Skeletal muscle satellite cell (primary cell): ENCODE results near the gene TSHZ2.

Experiments
- H3K27me3 ChIP-seq: 2 replicates; pipeline ENCODE4 v1.7.0; 2013; ENCODE audit warnings: low read length; ENCODE audit not compliant: control insufficient read depth, insufficient read depth
- H3K36me3 ChIP-seq: 2 replicates; pipeline ENCODE4 v1.7.0; 2013; ENCODE audit warnings: mild to moderate bottlenecking, control low read depth, low read length; ENCODE audit not compliant: insufficient read depth
- H3K4me1 ChIP-seq: 2 replicates; pipeline ENCODE4 v1.7.0; 2013; ENCODE audit warnings: low read length; ENCODE audit not compliant: control insufficient read depth, insufficient read depth
- H3K4me2 ChIP-seq: 2 replicates; pipeline ENCODE4 v1.7.0; 2013; ENCODE audit warnings: mild to moderate bottlenecking, low read length
- H3K4me3 ChIP-seq: 2 replicates; pipeline ENCODE4 v1.7.0; 2013; ENCODE audit warnings: low read length
- H3K9ac ChIP-seq: 2 replicates; pipeline ENCODE4 v1.7.0; 2013; ENCODE audit warnings: mild to moderate bottlenecking, low read depth, low read length, moderate library complexity
- H3K9me3 ChIP-seq: replicated peaks from 2 replicates; pipeline ENCODE4 v1.7.0; 2013; ENCODE audit warnings: mild to moderate bottlenecking, control low read depth, low read length

The TSHZ2 gene

DNA sequence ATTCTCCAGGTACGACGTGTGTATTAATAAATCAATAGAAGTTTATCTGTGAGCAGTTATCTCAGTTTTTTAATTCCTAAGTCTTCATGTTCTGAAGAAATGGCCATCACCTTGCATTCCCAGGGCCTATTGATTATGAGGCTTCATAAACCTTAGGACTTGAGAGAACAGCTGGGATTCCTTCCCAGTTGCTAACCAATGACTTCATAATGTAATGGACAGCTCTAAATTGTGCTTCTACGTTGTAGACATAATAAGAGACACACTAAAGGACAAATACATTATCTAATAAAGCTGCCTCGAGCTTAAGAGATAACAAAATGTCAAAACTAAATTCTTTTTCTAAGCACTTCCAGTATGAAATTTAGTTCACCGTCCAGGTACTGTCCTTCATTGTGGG, 30.6 kb downstream of the TSHZ2 start:
- no peak overlapping the region for H3K9ac ChIP-seq
- H3K4me3 ChIP-seq, result no peak overlapping the region
- H3K27me3 ChIP-seq, result no peaks in the 10 kb centered on the region
- H3K36me3 ChIP-seq, result no peaks in the 10 kb centered on the region
- H3K4me1 ChIP-seq, result no peaks in the 10 kb centered on the region
- no peaks in the 10 kb centered on the region for H3K9me3 ChIP-seq
- H3K4me2 ChIP-seq, result no peak overlapping the region

- Histone ChIP-seq H3K4me2 (no peak overlapping the region), H3K4me3 (no peak overlapping the region), H3K4me1 (no peaks in the 10 kb centered on the region), H3K27me3 (no peaks in the 10 kb centered on the region), H3K9me3 (no peaks in the 10 kb centered on the region), H3K36me3 (no peaks in the 10 kb centered on the region), H3K9ac (no peak overlapping the region)
Measured at GRCh38 chr20:53003420-53004154, 31.4 kb downstream of the TSHZ2 start.

DNA sequence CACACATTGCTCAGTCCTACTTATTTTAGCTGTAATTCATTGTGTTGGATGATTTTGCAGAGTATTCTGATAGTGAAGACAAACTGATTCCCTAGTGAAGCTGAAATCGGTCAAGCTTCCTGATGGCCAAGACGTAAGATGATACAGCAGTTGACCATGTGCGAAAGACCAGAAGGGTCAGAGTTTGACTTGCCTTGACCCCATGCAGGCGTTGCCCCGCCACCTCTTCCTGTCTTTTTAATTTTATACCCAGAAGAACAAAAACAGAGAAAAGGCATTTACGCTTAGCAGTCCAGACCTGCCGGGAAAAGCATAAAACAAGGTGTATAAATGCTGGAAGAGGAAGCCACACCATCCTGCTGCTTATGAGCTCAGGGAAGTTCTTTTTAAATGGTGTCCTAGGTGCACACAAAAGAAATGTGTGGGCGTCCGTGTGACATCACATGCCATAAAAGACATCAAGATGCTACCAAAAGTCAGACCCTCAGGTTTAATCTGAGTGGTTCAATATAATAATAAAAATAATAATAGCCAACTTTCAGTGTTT, 32.2 kb downstream of the TSHZ2 start:
- Histone ChIP-seq H3K36me3 (no peaks in the 10 kb centered on the region), H3K9me3 (no peaks in the 10 kb centered on the region), H3K4me2 (no peak overlapping the region), H3K4me3 (no peak overlapping the region), H3K9ac (no peak overlapping the region), H3K4me1 (no peaks in the 10 kb centered on the region), H3K27me3 (no peaks in the 10 kb centered on the region)

GRCh38 chr20:53009979-53010735, 38.0 kb downstream of the TSHZ2 start:
- H3K4me2 ChIP-seq, result no peak overlapping the region
- H3K9me3 ChIP-seq, result no peaks in the 10 kb centered on the region
- no peak overlapping the region for H3K9ac ChIP-seq
- H3K4me1 ChIP-seq, result no peaks in the 10 kb centered on the region
- H3K27me3 ChIP-seq, result no peaks in the 10 kb centered on the region
- H3K4me3 ChIP-seq, result no peak overlapping the region
- H3K36me3 ChIP-seq, result no peaks in the 10 kb centered on the region

DNA sequence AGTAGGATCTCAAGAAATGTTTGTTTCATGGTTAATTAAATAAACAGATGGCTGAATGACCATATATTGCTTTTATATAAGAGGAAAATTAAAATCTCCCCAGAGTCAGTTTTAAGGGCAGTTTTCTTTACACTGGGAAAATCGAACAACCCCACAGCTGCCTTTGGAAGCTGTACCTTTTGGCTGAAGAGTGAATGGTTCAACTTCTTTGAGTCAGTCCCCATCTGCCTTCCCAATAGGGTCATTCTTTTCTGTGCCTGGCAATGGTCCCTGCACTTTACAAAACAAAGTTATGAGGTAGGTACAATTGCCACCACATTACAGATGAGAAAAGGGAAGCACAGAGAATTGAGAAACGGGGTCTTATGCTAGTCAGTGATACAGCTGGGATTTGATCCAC, 39.5 kb downstream of the TSHZ2 start:
- Histone ChIP-seq H3K4me2 (no peak overlapping the region), H3K4me3 (no peak overlapping the region), H3K36me3 (no peaks in the 10 kb centered on the region), H3K9ac (no peak overlapping the region), H3K27me3 (no peaks in the 10 kb centered on the region), H3K9me3 (no peaks in the 10 kb centered on the region), H3K4me1 (no peaks in the 10 kb centered on the region)

- H3K36me3 ChIP-seq, result no peaks in the 10 kb centered on the region
- H3K9ac ChIP-seq, result no peak overlapping the region
- H3K4me2 ChIP-seq, result no peak overlapping the region
- no peaks in the 10 kb centered on the region for H3K27me3 ChIP-seq
- H3K4me1 ChIP-seq, result no peaks in the 10 kb centered on the region
- no peak overlapping the region for H3K4me3 ChIP-seq
- no peaks in the 10 kb centered on the region for H3K9me3 ChIP-seq
Measured at GRCh38 chr20:53013183-53013582, 41.0 kb downstream of the TSHZ2 start.

DNA sequence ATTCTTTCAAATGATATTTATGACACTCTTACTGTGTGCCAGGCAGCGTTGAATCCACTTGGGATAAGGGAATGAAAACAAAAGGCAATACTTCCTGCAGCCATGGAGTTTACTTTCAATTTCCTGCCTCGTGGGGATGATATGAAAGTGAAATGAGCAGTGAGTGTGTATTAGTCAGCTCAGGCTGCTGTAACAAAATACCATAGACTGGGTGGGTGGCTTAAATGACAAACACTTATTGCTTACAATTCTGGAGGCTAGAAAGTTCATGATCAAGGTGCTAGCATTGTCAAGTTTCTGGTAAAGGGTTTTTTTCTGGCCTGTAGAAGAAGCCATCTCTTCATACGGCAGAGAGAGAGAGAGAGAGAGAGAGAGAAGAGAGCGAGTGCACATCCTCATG, 41.7 kb downstream of the TSHZ2 start:
- no peaks in the 10 kb centered on the region for H3K36me3 ChIP-seq
- H3K9ac ChIP-seq, result no peak overlapping the region
- no peaks in the 10 kb centered on the region for H3K9me3 ChIP-seq
- no peaks in the 10 kb centered on the region for H3K4me1 ChIP-seq
- no peak overlapping the region for H3K4me2 ChIP-seq
- no peaks in the 10 kb centered on the region for H3K27me3 ChIP-seq
- H3K4me3 ChIP-seq, result no peak overlapping the region

DNA sequence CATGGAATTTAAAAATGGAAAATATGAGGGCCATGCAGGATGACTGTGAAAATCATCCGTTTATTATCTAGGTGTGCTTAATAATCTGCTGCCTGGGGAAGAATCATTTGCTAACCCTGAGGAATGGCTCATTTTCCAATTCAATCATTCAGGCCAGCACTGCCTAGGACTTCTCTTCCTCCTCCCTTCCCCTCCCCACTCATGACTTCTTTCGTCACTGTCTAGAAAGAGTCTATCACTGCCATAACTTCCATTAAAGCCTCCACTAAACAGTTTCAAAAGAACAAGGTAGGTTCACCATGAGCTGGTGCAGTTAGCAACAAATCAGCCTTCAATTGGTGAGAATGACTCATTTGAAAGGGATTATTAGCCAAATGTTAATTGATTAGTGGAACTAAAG, 43.9 kb downstream of the TSHZ2 start:
- H3K4me1 ChIP-seq, result no peaks in the 10 kb centered on the region
- no peaks in the 10 kb centered on the region for H3K27me3 ChIP-seq
- no peak overlapping the region for H3K4me2 ChIP-seq
- no peak overlapping the region for H3K4me3 ChIP-seq
- no peak overlapping the region for H3K9ac ChIP-seq
- no peaks in the 10 kb centered on the region for H3K9me3 ChIP-seq
- H3K36me3 ChIP-seq, result no peaks in the 10 kb centered on the region

DNA sequence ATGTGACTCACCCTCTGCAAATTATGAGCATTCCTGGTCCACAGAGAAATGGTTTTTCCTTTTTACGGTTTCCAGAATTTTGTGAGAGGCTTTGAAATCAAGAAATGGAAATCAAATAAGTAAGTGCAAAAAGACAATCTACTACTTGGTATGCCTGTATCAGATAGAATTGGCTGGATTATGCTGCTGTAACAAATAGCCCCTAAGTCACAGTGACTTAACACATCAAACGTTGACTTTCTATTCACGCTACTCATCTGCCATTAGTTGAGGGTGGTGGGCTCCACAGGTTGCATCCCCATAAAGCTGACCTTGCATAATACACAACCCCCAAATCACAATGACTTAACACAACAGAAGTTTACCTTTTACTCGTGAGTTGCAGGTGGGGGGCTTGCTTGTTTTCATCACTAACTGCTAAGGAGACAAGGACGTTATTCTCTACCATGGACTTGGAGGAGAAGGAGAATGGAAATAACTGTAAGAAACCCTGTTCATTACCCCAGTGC, 44.4 kb downstream of the TSHZ2 start:
- no peaks in the 10 kb centered on the region for H3K36me3 ChIP-seq
- H3K9ac ChIP-seq, result no peak overlapping the region
- H3K27me3 ChIP-seq, result no peaks in the 10 kb centered on the region
- H3K4me1 ChIP-seq, result no peaks in the 10 kb centered on the region
- no peak overlapping the region for H3K4me2 ChIP-seq
- H3K4me3 ChIP-seq, result no peak overlapping the region
- no peaks in the 10 kb centered on the region for H3K9me3 ChIP-seq

- Histone ChIP-seq H3K4me2 (no peak overlapping the region), H3K9me3 (no peaks in the 10 kb centered on the region), H3K27me3 (no peaks in the 10 kb centered on the region), H3K9ac (no peak overlapping the region), H3K4me1 (no peaks in the 10 kb centered on the region), H3K4me3 (no peak overlapping the region), H3K36me3 (no peaks in the 10 kb centered on the region)
Measured at GRCh38 chr20:53017206-53017605, 45.0 kb downstream of the TSHZ2 start.

GRCh38 chr20:53019464-53019863, 47.3 kb downstream of the TSHZ2 start:
- H3K4me3 ChIP-seq, result no peak overlapping the region
- H3K4me1 ChIP-seq, result no peaks in the 10 kb centered on the region
- H3K27me3 ChIP-seq, result no peaks in the 10 kb centered on the region
- H3K9ac ChIP-seq, result no peak overlapping the region
- no peaks in the 10 kb centered on the region for H3K36me3 ChIP-seq
- no peaks in the 10 kb centered on the region for H3K9me3 ChIP-seq
- no peak overlapping the region for H3K4me2 ChIP-seq
